Erythroblast (primary cell): Measurements from ENCODE around the gene TMEM259.

Experiments used
- GATA1 ChIP-seq: IDR thresholded peaks from 2 replicates; pipeline ENCODE4 v1.6.1; 2011; ENCODE audit warnings: low read depth, mild to moderate bottlenecking, control low read depth, low read length, moderate library complexity
- POLR2A ChIP-seq: IDR thresholded peaks from 2 replicates; pipeline ENCODE4 v1.6.1; 2011; ENCODE audit warnings: mild to moderate bottlenecking, low read length

GRCh38 chr19:1007399-1008251 is 13.3 kb downstream of the TMEM259 start:
- TF ChIP-seq POLR2A (no peak), GATA1 (no peak)
